Calu3 (cell line): ENCODE data around the gene HSPA2. TPM values are rescaled to one million over a fixed set of nuclear protein-coding genes. Genes with fewer than 3 reads are reported as not detected.
"Not testable (repeated sequence)": the region's sequence is repeated elsewhere in the genome, so short reads cannot be mapped to it uniquely, and the experiment has no call there.

Experiments used
- BruUV-seq: library from RNA; stranded (reverse); fragments of 400-500 nt; replicated peaks from 2 replicates; lab custom pipeline; 2021; lab: Mats Ljungman, UMichigan
- CTCF ChIA-PET: fragments of 300-600 bp; sonication (Branson Sonifier 250); formaldehyde crosslinking; loops from one replicate; lab custom pipeline; 2022; ENCODE audit warnings: antibody characterized with exemption; lab: Charles Lee
- DNase-seq: peaks from one replicate; pipeline ENCODE4 v3.0.0; 2022
- H3K27ac Mint-ChIP-seq: one replicate; pipeline ENCODE4 v1.8.0; 2022; ENCODE audit warnings: mixed read lengths; ENCODE audit not compliant: unreplicated experiment
- H3K27me3 Mint-ChIP-seq: one replicate; pipeline ENCODE4 v1.8.0; 2022; ENCODE audit warnings: mixed read lengths; ENCODE audit not compliant: unreplicated experiment
- H3K36me3 Mint-ChIP-seq: one replicate; pipeline ENCODE4 v1.8.0; 2022; ENCODE audit warnings: mild to moderate bottlenecking, moderate library complexity, mixed read lengths; ENCODE audit not compliant: insufficient read depth, unreplicated experiment
- H3K4me1 Mint-ChIP-seq: one replicate; pipeline ENCODE4 v1.8.0; 2022; ENCODE audit warnings: mild to moderate bottlenecking, low read depth, mixed read lengths; ENCODE audit not compliant: unreplicated experiment
- H3K4me3 Mint-ChIP-seq: one replicate; pipeline ENCODE4 v1.8.0; 2022; ENCODE audit warnings: mild to moderate bottlenecking, low read depth, moderate library complexity, mixed read lengths; ENCODE audit not compliant: unreplicated experiment
- H3K9me3 Mint-ChIP-seq: one replicate; pipeline ENCODE4 v1.8.0; 2022; ENCODE audit warnings: low read depth, mixed read lengths; ENCODE audit not compliant: unreplicated experiment
- CTCF ChIP-seq: fragments of 200-600 bp; IDR thresholded peaks from one replicate; pipeline ENCODE4 v1.8.0; 2022; ENCODE audit warnings: antibody characterized with exemption; ENCODE audit not compliant: unreplicated experiment
- intact Hi-C: fragments of 100-400 bp; cut with micrococcal nuclease; formaldehyde crosslinking; loops from one replicate; pipeline ENCODE4 v1.10.0; 2022; ENCODE audit not compliant: unreplicated experiment
- total RNA-seq: library from RNA; stranded (reverse); gene quantifications from 2 replicates; pipeline ENCODE4 v1.2.3, GENCODE V29; 2022

Gene HSPA2
- total RNA-seq, 1 experiment from 2014 or later = 3.6 TPM

GRCh38 chr14:64562436-64562835 lies 21.9 kb downstream of the HSPA2 start:
- no peaks in the 10 kb centered on the region for H3K27me3 Mint-ChIP-seq

GRCh38 chr14:64563696-64564095 lies 23.2 kb downstream of the HSPA2 start:
- intact Hi-C loops = no loop called here
- Mint-ChIP-seq H3K36me3 (no peaks in the 10 kb centered on the region), H3K4me1 (no peaks in the 10 kb centered on the region), H3K4me3 (no peak overlapping the region), H3K27me3 (no peaks in the 10 kb centered on the region), H3K27ac (no peak overlapping the region), H3K9me3 (no peaks in the 10 kb centered on the region)
- DNase-seq = no peak
- CTCF ChIA-PET = no interaction called here
- no peak for TF ChIP-seq CTCF
- no TSS peak for BruUV-seq

More at GRCh38 chr14:64562436-64562835, 21.9 kb downstream of the HSPA2 start:
- Mint-ChIP-seq H3K4me1 (no peaks in the 10 kb centered on the region), H3K27ac (no peak overlapping the region), H3K9me3 (no peaks in the 10 kb centered on the region), H3K4me3 (no peak overlapping the region), H3K36me3 (no peaks in the 10 kb centered on the region)
- intact Hi-C loops = no loop called here
- TF ChIP-seq CTCF = no peak
- no TSS peak for BruUV-seq
- no peak for DNase-seq
- CTCF ChIA-PET = interaction anchor here (0.6 kb wide), 1 partner anchor 26 kb away, joined by 5 read pairs; no protein-coding TSS in a partner anchor

- CTCF ChIA-PET = no interaction called here
- no TSS peak for BruUV-seq
Measured at GRCh38 chr14:64566651-64567122, 26.1 kb downstream of the HSPA2 start.

GRCh38 chr14:64569138-64569631 lies 28.6 kb downstream of the HSPA2 start:
- BruUV-seq = no TSS peak
- intact Hi-C loops = no loop called here
- H3K27ac Mint-ChIP-seq = no peak overlapping the region

More at GRCh38 chr14:64566651-64567122, 26.1 kb downstream of the HSPA2 start:
- Mint-ChIP-seq H3K36me3 (peaks cover 5% of the 10 kb centered on the region), H3K27me3 (no peaks in the 10 kb centered on the region), H3K4me3 (no peak overlapping the region), H3K4me1 (no peaks in the 10 kb centered on the region), H3K9me3 (no peaks in the 10 kb centered on the region), H3K27ac (no peak overlapping the region)
- no peak for DNase-seq
- no peak for TF ChIP-seq CTCF
- intact Hi-C loops = no loop called here

GRCh38 chr14:64569646-64570045 lies 29.1 kb downstream of the HSPA2 start:
- H3K27ac Mint-ChIP-seq, BruUV-seq, CTCF ChIA-PET, intact Hi-C loops, H3K36me3 Mint-ChIP-seq, DNase-seq, H3K4me1 Mint-ChIP-seq, H3K27me3 Mint-ChIP-seq, H3K9me3 Mint-ChIP-seq, H3K4me3 Mint-ChIP-seq: not testable (repeated sequence)

More at GRCh38 chr14:64569138-64569631, 28.6 kb downstream of the HSPA2 start:
- DNase-seq = no peak
- Mint-ChIP-seq H3K4me3 (no peak overlapping the region), H3K9me3 (no peaks in the 10 kb centered on the region), H3K4me1 (no peaks in the 10 kb centered on the region), H3K36me3 (peaks cover 5% of the 10 kb centered on the region), H3K27me3 (no peaks in the 10 kb centered on the region)
- TF ChIP-seq CTCF = no peak
- CTCF ChIA-PET = interaction anchor here (0.8 kb wide), 1 partner anchor 12 kb away, joined by 3 read pairs; no protein-coding TSS in a partner anchor
